ENCODE data around the gene RAB30.

RAB30 gene

DNA sequence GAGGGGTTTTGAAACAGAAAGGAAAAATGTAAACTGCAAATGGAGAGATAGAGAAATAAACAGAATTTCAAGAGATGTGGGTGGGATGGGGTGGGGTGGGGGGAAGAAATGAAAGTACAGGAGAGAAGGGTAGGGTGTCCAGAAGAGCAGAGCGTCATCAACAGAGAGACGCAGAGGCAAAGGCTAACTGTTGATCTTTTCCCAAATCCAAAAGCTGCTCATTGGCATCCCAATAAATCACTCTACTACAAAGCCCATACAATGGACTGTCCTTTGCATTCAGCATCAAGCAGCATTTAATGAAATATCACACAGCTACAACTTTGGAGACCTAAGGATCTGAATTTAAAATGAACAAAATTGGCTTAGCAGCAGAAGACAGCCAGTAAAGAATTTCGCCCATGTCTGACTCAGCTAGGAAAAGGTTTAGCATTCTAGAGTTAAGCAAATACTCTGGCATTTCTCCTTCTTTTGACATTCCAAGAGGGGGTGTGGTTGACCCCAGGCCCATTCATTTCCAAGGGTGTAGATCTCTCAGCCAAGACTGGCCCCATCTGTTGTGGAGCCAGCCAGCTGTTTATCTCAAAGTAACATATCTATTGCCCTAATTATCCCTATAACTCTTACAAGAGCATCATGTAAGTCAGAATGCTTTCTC lies 1.5 kb downstream of the RAB30 start:
- DNase-seq, result no peak

- DNase-seq, result no peak
Observed at GRCh38 chr11:83069441-83070043, 2.2 kb downstream of the RAB30 start.

GRCh38 chr11:83068568-83068967 lies 3.1 kb downstream of the RAB30 start:
- DNase-seq, result no peak

DNA sequence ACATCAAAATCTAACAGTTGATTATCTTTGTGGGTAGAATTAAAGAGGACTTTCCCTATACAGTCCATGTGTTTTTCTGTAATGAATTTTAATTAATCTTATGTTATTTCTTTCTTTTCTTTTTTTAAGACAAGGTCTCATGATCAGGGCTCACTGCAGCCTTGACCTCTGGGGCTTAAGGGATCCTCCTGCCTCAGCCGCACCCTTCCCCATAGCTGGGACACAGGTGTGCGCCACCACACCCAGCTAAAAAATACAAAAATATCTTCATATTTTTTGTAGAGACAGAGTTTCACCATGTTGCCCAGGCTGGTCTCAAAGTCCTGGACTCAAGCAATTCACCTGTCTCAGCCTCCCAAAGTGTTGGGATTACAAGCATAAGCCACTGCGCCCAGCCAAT lies 7.7 kb downstream of the RAB30 start:
- no peak for DNase-seq

GRCh38 chr11:83063073-83063754 lies 8.5 kb downstream of the RAB30 start:
- DNase-seq, result no peak

GRCh38 chr11:83061883-83062282 lies 9.8 kb downstream of the RAB30 start:
- peak; percentile 27 for DNase-seq

DNA sequence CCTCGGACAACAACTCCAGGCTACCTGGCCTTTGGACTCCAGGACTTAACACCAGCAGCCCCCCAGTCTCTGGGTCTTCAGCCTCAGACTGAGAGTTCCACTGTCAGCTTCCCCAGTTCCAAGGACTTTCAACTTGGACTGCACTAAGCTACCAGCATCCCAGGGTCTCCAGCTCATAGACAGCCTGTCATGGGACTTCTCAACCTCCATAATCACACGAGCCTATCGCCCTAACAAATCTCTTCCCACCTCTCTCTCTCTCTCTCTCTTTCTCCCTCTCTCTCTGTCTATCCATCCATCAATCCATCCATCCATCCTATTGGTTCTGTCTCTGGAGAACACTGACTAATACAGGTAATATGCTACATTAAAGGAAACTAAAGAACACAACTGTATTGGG lies 10.7 kb downstream of the RAB30 start:
- DNase-seq, result no peak

- no peak for DNase-seq
Observed at GRCh38 chr11:83057721-83058120, 14.0 kb downstream of the RAB30 start.

- DNase-seq, result no peak
Observed at GRCh38 chr11:83056611-83057010, 15.1 kb downstream of the RAB30 start.

DNA sequence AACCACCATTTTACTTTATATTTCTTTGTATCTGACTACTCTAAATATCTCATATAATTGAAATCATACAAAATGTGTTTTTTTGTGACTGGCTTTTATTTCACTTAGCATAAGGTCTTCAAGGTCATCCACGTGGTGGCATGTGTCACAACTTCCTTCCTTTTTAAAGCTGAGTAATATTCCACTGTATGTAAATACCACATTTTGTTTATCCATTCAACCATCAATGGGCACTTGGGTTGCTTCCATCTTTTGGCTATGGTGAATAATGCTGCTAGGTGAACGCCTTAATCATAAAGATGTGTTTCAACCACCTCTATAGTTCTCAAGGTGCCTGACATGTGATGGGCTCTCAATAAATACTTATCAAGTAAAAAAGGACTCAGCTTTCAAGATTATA lies 15.5 kb downstream of the RAB30 start:
- no peak for DNase-seq

GRCh38 chr11:83054904-83055380 lies 16.8 kb downstream of the RAB30 start:
- no peak for DNase-seq

- peak; percentile 29 for DNase-seq
Observed at GRCh38 chr11:83054001-83054400, 17.7 kb downstream of the RAB30 start.

GRCh38 chr11:83051760-83052671 lies 19.7 kb downstream of the RAB30 start:
- no peak for DNase-seq

DNA sequence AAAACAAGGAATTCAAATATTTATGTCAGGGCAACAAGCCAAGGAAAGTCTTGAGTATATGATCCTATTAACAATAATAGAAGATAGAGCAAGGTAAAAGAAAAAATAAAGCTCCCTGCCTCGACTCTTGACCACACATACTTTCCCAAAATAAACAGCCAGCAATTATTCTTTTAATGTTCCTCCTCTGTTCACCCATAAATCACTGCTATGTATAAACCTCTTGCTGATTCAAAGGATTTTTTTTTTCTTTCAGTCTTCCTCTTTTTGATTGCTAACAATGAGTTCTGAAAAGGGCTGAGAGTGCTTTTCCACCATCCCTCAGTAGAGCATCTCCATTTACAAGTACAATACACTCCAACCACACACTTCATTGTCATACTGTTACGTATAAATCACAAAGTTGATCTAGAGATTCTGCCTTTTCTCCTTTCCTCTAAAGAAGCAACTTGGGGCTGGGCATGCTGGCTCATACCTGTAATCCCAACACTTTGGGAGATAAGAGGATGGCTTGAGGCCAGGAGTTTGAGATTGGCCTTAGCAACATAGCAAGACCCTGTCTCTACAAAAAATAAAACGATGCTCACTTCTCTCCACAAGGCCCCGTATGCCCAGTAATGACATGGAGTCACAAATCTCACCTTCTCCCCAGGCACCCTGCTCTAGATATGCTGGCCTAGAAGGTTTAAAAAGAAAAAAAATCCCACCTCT lies 24.0 kb downstream of the RAB30 start:
- no peak for DNase-seq

DNA sequence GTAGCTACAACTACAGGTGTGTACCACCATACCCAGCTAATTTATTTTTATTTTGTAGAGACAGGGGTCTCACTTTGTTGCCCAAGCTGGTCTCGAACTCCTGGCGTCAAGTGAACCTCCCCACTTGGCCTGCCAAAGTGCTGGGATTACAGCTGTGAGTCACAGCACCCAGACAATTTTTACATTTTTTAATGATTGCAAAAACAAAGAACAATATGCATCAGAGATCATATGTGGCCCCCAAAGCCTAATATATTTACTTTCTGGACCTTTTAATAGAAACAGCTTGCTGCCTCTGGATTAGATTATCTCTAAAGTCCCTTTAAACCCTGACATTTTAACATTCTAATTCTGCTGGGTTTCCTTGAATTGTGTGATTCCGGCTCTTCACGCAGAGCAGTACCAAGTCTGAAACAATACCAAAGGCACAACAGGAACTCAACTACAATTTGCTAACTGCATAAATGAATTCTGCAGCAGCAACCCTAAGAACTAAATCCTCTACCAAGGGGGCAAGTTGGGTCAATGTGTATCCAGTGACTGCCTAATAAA lies 25.0 kb downstream of the RAB30 start:
- DNase-seq, result no peak

DNA sequence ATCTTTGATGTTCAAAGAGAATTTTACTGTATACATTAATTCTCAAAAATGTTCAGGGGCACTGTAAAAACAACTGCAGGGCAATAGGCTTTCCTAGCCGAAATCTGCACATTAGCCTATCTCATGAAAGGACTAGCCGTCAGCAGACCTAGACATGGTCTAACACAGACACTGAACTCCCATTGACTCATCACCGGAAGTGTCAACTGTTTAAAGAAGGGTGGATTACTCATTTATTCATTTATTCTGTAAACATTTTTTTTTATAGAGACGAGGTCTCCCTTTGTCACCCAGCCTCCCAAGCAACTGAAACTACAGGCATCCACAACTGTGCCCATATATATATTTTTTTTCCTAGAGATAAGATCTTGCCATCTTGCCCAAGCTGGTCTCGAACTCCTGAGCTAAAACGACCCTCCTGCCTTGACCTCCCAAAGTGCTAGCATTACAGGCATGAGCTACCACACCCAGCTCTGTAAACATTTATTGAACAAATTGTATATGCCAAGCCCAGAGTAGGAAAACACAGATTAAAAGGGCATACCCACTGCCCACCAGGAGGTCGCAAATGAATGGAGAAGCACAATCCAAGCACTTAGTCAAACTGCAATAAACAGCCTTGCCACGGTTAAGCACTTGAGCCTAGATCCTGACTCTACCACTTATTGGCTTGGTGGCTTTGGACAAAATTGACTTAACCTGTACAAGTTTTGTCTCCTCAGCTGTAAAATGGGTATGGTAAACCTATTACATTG lies 26.6 kb downstream of the RAB30 start:
- DNase-seq, result peak; percentile 21

DNA sequence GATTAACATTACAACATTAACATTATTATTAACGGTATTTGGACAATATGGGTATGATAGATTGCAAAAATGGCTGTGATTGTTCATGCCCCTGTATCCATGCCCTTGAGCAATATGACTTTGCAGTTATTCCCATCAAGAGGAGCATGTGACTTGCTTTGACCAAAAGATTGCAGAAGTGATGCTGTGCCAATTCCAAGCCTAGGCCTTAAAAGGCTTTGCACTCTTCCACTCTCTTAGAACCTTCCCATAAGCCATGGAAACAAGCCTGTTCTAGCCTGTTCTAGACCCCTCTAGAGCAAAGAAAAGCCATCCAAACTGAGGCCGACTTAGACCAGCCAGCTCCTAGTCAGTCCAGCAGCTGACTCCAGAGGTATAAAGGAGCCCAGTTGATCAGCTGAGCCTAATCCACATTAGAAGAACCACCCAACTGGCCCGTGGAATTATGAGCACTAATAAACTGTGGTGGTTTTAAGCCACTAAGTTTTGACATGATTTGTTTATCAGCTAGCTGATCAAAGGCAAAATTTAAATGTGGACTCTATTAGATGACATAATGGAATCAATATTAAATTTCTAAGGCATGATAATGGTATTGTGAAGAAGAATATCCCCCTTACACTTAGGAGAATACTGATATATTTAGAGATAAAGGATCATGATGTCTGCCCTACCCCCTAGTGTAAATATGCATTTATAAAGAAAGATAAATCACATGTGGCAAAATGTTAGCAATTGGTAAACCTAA lies 28.6 kb downstream of the RAB30 start:
- DNase-seq, result no peak

GRCh38 chr11:83041126-83041525 lies 30.6 kb downstream of the RAB30 start:
- DNase-seq, result no peak

- no peak for DNase-seq
Observed at GRCh38 chr11:83039566-83039965, 32.1 kb downstream of the RAB30 start.

- no peak for DNase-seq
Observed at GRCh38 chr11:83037877-83038276, 33.8 kb downstream of the RAB30 start.

DNA sequence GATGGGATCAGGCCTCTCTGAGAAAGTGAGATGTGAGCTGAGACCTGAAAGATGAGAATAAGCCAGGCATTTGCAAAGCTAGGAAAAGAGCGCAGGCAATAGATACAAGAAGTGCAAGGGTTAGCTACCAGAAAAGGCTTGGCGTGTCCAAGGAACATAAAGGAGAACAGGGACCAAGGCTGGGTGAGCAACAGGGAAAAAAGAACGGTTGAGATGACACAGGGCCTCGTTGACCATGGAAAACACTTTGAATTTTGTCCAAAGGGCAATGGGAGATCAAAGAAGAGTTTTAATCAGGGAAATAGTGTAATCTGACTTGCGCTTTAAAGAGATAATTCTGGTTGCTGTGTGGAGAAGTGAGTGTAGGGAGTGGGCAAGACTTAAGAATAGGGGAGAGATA lies 35.0 kb downstream of the RAB30 start:
- DNase-seq, result no peak
